HG03558 (cell line): ENCODE data around the gene COG5.

ENCODE experiments used
- ATAC-seq: cut with Tn5 transposase; IDR thresholded peaks from one replicate; pipeline ENCODE4 v1.9.1; 2021; ENCODE audit warnings: moderate number of reproducible peaks; ENCODE audit not compliant: unreplicated experiment; ENCODE audit errors: extremely low read depth

The COG5 gene

GRCh38 chr7:107206706-107207105 is 357.0 kb downstream of the COG5 start:
- no peak for ATAC-seq

- ATAC-seq: no peak
Measured at GRCh38 chr7:107206136-107206535, 357.6 kb downstream of the COG5 start.

GRCh38 chr7:107203607-107204006 is 360.1 kb downstream of the COG5 start:
- no peak for ATAC-seq

- no peak for ATAC-seq
Measured at GRCh38 chr7:107201795-107202450, 361.8 kb downstream of the COG5 start.

GRCh38 chr7:107196834-107197610 is 366.7 kb downstream of the COG5 start:
- no peak for ATAC-seq

GRCh38 chr7:107194052-107194451 is 369.7 kb downstream of the COG5 start:
- no peak for ATAC-seq

- ATAC-seq: no peak
Measured at GRCh38 chr7:107190090-107190489, 373.6 kb downstream of the COG5 start.

GRCh38 chr7:107187774-107188173 is 375.9 kb downstream of the COG5 start:
- no peak for ATAC-seq

- ATAC-seq: no peak
Measured at GRCh38 chr7:107186240-107186639, 377.5 kb downstream of the COG5 start.

- no peak for ATAC-seq
Measured at GRCh38 chr7:107185716-107186115, 378.0 kb downstream of the COG5 start.

- ATAC-seq: no peak
Measured at GRCh38 chr7:107181172-107181571, 382.5 kb downstream of the COG5 start.

GRCh38 chr7:107180378-107180777 is 383.3 kb downstream of the COG5 start:
- no peak for ATAC-seq

- no peak for ATAC-seq
Measured at GRCh38 chr7:107179326-107180164, 384.2 kb downstream of the COG5 start.

- no peak for ATAC-seq
Measured at GRCh38 chr7:107173691-107174406, 389.9 kb downstream of the COG5 start.

GRCh38 chr7:107173191-107173590 is 390.5 kb downstream of the COG5 start:
- ATAC-seq: no peak

GRCh38 chr7:107172276-107173032 is 391.3 kb downstream of the COG5 start:
- ATAC-seq: no peak

- no peak for ATAC-seq
Measured at GRCh38 chr7:107171496-107171895, 392.2 kb downstream of the COG5 start.

- no peak for ATAC-seq
Measured at GRCh38 chr7:107170051-107170915, 393.4 kb downstream of the COG5 start.
